HG03354 (cell line): ENCODE results near the gene CIDEA.

Experiments
- ATAC-seq: cut with Tn5 transposase; IDR thresholded peaks from one replicate; pipeline ENCODE4 v1.9.1; 2021; ENCODE audit warnings: mild to moderate bottlenecking; ENCODE audit not compliant: unreplicated experiment, poor library complexity, severe bottlenecking

The CIDEA gene

DNA sequence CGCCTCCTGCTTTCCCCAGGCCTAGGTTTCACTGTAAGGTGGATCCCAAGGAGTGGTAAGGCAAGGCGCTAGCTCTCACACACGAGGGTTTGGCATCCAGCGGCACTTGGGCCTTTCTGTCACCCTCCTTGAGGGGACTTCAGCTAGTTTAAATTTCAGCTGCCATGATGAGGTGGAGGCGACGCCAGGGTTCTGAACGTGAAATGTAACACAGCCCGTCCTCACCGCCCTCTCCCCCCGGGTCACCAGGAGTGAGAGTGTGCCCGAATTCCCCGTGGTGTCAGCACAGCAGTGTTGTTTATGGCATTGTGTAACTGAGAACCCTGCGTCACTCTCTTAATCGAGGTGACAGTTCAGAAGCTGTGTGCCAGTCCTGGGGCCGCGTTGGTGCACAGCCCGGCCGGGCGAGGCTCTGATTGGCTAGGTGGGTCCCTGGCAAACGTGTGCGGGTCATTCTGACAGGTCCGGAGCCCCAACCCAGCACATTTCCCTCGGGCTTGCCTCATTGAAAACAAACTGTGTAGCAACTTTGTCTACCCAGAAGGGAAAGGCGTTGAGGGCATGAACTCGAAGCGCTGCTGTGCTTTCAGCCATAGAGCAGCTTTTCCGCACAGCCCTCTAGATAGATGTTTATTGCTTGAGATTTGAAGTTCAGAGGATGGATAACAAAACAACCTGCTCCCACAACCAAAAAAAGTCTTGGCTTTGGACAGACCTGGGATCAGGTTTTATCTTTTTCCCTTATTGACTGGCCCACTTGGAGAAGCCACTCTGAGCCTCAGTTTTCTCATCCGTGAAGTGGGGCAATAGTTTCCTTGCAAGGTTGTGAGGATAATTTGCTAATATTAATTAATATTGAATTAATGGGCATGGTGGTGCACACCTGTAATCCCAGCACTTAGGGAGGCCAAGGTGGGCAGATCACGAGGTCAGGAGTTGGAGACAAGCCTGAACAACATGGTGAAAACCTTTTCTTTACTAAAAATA, 4.9 kb downstream of the CIDEA start:
- no peak for ATAC-seq

DNA sequence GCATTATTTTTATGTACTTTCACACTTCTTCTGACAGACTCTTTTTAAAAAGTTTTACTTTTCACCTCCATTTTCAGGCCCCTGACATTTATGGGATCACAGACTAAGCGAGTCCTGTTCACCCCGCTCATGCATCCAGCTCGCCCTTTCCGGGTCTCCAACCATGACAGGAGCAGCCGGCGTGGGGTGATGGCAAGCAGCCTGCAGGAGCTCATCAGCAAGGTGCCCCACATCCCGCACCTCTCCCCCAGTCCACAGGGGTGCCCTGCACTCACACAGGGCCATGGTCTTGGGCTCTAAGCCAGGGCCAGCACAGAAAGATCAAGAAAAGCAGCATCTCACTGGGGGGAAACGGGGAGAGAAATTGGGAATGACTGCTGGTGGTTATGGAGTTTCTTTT, 8.6 kb downstream of the CIDEA start:
- no peak for ATAC-seq

DNA sequence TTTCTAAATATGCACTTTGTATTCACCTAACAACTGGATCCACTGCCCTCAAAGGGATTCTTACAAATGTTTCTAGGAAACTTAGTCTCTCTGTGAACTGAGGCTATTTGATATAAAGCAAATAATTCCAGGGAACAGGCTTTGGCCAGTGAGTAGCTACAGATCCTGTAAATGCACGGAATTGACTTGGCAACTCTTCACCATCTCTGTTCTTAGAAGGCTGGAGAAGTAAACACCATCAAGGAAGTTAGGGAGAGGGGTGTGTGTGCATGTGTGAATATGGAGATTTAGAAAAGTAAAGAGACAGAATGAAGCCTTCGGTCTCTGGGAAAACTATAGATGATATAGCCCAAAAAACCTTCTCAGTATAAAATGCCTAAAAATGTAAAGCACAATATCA, 10.7 kb downstream of the CIDEA start:
- ATAC-seq, result no peak

DNA sequence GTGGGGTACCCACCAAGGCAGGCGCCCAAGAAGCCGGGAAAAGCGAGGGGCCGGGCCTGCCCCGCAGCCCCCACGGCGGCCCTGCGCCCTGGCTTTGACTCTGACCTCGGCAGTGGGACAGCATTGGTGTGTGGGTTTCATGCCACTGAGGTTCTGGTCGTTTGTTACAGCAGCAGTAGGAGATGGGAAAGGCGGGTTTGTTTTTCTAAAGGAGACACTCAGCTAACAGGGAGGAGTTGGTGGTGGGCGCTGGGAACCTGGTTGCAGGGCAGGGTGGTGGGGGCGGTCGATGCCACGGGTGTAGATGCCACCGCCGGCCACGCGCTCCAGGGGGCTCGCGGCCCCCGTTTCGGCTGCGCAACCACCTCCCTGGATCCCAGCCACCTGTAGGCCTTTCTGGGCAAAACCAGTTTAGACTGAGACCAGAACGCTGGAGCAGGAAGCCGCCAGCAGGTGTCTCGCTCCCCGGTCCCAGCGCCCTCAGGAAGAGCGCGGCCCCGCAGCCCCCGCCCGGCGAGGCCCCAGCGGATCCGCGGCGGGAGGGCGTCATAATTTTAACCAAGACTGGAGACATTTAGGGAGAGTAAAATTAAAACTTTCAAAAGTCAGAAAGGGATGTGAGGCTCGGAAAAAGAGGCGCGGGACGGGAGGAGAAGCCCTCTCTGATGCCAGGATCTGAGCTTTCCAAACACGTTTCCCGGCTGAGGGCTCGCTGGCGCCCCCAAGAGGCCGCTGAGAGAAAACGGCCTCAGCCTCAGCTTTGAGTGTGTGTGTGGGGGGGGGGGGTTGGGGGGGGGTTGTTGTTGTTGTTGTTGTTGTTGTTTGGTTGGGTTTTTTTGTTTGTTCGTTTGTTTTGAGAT, 17.4 kb downstream of the CIDEA start:
- ATAC-seq, result peak; percentile 74

DNA sequence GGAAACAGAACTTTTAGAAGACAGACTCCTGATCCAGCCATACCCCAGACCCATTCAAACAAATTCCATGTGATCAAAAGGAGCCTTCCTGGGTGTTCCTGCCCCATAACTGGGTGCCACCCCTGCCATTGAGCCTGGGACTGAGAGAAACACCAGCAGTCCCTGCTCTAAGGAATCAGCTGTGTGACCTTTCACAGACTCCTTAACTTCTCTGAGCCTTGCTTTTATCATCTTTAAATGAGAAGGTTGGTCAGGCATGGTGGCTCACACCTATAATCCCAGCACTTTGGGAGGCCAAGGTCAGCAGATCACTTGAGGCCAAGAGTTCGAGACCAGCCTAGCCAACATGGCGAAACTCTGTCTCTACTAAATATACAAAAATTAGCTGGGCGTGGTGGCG, 20.6 kb downstream of the CIDEA start:
- no peak for ATAC-seq

DNA sequence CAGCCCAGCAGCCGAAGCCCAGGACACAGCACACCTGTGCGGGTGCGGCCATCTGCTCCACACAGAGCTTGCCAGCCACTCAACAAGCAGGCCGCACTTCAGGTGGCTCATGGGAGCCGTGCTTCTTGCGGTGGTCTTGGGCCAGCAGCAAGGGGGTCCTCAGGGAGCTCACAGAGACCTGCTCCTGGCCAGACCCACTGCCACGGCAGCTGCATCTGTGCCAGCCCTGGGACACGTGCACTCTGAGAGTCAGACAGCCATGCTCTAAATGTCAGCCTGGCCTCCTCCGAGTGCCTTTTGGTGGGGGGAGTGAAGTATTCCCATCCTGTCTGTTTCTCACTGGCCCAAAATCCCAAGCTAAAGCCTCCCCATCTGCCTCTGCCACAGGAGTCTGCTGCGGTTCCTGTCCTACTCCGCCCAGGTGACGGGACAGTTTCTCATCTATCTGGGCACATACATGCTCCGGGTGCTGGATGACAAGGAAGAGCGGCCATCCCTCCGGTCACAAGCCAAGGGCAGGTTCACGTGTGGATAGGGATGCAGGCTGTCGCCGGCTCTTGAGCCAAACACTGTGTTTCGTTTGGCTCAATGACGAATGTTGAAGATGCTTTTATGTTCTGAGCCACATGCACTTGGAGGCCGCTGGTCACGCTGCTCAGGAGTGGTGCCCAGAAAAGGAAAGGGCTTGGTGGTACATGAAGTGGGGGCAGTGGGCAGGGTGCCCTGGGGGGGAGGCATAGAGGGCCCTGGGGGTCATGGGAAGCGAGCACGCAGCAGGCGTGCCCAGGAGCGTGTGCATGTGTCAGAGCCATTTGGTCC, 22.8 kb downstream of the CIDEA start:
- ATAC-seq, result no peak

DNA sequence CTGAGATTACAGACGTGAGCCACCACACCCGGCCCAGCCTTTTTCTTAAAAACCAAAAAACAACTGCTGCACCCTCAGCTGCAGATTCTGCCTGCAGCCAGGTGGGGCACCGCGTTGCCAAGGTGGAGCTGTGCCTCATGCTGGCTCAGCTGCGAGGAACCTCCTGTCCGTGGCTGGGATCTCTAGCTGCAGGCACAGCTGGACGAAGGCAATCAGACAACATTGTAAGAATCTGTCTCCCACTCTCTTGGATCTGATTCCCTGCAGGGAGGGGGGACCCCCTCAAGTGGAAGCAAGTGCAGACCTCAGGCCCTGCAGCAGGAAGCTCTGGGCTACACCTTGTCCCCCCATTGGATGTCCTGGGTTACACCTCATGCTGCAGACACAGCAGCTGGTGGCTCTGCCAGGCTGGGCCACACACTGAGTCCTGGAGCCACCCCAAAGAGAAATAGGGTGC, 24.1 kb downstream of the CIDEA start:
- ATAC-seq, result no peak

DNA sequence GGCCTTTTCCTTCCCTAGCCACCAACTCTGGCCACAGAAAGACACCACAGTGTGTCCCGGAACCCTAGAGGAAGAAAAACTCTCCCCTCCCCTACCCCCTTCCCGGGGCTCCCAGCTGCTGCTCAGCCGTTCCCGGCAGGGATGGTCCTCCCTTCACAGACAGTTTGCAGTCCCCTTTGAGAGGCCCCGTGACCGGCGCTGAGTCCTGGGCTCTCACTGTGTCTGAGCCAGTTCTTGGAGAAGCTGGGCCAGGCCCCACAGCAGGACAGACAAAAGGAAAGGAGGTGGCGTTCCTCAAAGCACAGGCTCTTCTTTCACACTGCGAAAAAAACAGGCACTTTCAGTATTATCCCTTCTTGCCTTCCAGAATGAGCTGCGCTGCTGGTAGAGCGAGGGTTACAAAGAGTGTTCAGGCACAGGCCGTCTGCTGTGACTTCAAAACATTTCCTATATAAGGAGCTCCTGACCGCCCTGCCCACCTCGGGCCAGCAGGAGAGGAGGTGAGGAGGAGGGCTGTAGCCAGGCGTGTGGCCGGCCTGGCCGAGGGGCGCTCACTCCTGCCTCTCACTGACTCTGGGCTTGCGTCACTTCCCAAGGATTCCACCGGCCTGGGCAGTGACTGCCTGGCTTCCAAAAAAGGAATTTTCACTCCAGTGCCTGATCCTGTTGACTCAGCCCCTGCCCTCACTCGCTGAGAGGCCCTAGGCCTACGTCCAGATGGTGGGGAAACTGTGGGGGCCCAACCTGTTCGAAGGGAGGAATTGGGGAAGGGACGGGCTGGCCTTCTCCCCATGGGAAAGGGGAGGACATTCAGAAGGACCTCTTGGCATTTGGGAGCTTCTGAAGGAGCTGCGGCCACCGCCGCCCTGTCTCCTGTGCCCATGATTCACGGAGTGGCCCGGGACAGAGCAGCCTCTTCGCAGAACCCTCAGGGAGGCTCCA, 24.9 kb downstream of the CIDEA start:
- no peak for ATAC-seq

DNA sequence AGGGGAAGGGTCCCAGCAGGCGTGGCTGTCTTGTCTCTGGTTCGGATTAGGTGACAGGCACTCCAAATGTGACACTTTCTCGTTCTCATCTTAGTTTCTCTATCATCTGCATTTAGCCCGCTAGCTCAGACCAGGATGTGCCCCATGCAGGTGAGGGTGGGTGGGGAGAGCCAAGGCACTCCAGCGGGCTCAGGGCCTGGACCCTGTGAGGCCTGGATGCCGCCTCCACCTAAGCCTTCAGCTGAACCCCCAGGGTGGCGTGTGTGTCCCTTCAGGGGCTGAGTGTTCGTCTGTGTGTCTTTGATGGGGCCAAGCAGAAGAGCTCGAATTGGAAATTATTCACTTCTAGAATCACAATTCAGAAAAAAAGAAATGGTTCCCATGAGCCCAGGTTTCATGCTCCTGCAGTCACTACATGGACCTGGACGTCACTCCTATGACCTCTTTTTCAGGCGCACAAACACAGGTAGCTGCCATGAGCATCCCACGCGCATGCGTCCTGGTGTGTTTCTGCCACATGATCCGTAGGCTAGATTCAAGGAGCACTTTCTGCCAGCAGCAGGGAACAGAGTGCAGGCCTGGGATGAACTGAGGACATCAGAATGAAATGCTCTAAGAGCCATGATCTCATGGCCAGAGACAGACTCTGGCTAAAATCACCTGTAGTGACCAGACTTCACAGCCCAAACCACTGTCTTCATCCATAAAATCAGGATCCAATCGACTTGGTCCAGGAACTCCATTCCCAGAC, 25.8 kb downstream of the CIDEA start:
- no peak for ATAC-seq

DNA sequence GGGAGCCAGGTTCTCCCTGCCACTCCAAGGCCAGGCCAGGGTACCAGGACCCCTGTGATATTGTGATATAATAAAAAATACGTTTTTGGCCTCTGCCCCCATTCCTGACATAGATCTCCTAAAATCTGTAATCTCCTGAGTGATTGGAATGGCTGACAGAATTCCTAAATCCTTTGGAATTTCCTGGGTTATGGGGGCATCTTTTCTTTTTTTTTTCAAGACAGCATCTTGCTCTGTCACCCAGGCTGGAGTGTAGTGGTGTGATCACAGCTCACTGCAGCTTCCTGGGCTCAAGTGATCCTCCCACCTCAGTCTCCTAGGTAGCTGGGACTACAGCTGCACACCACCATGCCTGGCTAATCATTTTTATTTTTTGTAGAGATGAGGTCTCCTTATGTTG, 27.7 kb downstream of the CIDEA start:
- ATAC-seq, result no peak

DNA sequence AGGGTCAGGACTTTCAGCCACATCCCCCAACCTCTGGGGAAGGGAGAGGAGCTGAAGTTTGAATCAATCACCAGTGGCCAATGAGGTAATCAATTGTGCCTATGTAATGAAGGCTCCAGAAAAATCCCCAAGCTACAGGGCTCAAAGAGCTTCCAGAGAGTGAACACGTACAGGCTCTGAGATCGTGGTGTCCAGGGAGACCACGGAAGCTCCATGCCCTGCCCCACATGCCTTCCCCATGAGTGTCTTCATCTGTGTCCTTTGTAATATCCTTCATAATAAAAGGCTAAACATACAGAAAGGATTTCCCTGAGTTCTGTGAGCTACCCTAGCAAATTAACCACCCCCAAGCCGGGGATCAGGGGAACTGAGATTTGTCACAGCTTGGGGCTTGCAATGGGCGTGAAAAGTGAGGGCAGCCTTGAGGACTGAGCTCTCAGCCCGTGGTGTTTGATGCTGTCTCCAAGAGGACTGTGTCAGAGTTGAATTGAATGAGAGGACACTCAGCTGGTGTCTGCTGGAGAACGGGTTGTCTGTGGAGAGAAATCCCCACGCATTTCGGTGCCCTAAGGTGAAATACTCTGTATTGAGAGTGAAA, 28.4 kb downstream of the CIDEA start:
- ATAC-seq, result no peak

DNA sequence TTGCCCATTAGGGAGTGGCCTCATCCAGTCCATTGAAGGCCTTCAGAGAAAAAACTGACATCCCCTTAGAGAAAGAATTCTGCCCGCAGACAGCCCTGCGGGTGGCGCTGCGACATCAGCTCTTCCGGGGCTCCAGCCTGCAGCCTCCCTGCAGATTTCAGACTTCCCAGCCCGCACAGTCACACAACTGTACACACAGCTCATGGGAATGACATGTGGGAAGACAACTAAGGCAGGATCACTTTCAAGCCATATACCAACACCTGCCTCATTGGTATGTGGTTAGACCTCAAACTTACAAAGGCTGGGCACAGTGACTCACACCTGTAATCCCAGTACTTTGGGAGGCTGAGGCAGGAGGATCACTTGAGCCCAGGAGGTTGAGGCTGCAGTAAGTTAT, 29.1 kb downstream of the CIDEA start:
- no peak for ATAC-seq

DNA sequence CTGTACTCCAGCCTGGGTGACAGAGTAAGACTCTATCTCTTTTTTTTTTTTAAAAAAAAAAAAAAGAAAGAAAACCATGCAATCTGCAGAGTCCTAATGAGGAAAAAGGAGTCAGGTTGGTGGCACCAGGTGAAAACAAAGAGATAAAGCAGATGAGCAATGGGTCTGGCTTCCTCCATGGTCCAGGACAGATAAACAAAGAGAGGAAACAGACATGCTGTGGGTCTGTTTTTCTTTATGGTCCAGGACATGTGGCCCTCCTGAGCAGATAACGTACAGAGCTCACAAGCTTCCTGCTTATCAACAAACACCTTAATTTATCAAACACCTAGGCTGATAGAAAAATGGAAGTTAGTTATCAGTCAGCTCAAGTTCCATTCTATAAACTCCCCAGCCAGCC, 29.5 kb downstream of the CIDEA start:
- no peak for ATAC-seq

DNA sequence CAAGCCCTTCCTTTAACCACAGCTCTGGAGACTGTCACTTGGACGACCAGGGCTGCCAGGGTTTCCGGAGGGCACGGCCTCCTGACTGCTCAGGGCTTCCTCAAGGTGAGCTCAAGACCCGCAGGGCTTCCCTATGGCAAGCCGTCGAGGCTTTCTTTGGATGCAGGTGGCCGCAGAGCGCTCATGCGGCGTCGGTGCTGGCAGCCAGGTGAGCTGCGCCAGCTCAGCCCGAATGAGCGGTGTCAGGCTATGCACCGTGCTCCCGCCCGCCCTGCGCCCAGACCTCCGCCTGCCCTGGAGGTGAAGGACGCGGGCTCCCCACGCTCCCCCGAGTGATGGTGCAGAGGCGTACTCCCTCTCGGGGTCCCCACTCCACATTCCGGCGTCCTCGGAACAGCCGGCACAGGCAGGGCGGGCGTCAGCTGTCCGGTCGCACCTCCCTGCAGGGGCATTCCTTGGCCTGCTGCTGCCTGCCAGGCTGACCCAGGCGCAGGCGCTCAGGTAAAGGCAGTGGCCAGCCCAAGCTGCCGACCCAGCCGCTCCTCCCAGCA, 33.0 kb downstream of the CIDEA start:
- no peak for ATAC-seq

DNA sequence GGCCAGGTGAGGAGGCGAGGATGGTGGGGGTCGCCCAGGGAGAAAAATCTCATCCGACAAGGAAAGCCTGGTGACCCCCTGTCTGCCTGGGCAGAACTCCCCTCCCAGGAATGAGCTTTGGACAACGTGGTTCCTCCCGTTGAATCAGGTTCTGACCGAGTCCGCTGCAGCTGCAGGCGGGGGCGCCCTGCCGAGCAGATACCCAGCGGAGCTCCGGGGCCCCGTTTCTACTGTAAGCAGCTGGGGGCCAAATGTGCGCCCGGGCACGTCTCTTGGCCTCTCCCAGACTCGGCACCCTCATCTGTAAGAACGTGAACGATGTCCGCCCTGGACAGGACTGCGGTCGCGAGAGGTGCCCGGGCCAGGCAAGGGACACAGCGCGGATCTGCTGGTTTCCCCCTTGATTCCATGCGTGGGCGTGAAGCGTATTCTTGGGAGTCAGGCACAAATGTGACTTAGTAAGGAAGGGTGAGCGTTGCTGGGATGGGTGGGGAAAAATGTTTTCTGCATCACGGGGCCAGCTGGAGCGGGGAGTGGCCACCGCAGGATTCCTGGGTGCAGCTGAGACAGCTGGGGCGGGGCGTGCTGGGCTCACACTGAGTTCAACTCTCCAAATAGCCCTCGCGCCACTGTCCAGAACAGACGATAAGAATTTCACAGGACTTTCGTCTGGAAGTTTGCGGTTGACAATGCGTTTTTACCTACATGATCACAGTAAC, 33.7 kb downstream of the CIDEA start:
- ATAC-seq, result no peak

DNA sequence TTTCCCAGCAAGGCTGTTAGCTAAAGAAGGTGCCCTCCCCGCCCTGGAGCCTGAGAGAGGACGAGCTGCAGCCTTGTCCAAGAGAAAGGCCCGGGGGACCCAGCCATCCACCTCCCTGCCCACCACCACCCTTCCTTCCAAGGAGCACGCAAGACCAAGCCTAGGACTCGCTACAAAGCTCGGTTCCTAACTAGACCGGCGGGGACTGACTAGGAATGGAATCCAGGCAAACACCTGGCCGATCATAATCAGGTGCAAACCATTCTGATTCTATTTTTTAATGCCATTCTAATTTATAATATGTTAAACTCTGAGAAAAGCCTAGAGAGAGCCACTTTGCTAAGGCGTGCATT, 34.2 kb downstream of the CIDEA start:
- no peak for ATAC-seq

DNA sequence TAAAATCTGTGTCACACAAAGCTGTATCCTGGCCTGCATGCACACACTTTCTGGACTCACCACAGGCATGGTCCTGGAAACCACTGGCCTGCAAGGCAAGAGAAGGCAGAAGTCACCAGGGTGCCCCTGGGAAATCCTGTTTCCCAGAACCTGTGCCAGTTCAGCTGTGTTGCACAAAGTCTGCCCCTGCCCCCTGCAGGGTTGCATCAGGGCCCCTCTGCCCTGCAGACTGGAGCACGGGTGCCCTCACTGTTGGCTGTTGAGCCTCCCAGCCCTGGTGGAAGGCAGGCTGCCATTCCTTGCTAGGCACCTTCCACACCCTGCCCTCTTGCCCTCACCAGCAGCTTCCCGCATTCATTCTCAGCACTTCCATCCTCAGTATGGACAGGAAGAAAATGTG, 35.9 kb downstream of the CIDEA start:
- ATAC-seq, result no peak
